ENCODE measurements around the gene VCPKMT.

VCPKMT gene

GRCh38 chr14:50100805-50101204 is 15.6 kb downstream of the VCPKMT start:
- peaks cover 5% of the 10 kb centered on the region for H3K27me3 Mint-ChIP-seq (ENCODE audit: low read depth, poor library complexity)
- no peaks in the 10 kb centered on the region for H3K4me1 Mint-ChIP-seq
- no peak overlapping the region for H3K4me3 Mint-ChIP-seq
- no peak overlapping the region for H3K27ac Mint-ChIP-seq
- H3K9me3 Mint-ChIP-seq, result no peaks in the 10 kb centered on the region
- peaks cover 1% of the 10 kb centered on the region for H3K36me3 Mint-ChIP-seq (ENCODE audit: low read depth)
- TF ChIP-seq, protein P1, sequence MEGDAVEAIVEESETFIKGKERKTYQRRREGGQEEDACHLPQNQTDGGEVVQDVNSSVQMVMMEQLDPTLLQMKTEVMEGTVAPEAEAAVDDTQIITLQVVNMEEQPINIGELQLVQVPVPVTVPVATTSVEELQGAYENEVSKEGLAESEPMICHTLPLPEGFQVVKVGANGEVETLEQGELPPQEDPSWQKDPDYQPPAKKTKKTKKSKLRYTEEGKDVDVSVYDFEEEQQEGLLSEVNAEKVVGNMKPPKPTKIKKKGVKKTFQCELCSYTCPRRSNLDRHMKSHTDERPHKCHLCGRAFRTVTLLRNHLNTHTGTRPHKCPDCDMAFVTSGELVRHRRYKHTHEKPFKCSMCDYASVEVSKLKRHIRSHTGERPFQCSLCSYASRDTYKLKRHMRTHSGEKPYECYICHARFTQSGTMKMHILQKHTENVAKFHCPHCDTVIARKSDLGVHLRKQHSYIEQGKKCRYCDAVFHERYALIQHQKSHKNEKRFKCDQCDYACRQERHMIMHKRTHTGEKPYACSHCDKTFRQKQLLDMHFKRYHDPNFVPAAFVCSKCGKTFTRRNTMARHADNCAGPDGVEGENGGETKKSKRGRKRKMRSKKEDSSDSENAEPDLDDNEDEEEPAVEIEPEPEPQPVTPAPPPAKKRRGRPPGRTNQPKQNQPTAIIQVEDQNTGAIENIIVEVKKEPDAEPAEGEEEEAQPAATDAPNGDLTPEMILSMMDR (IDR thresholded peaks at IDR 0.05), result no peak
- no peak for DNase-seq

- DNase-seq, result no peak
- Mint-ChIP-seq H3K9me3 (no peaks in the 10 kb centered on the region), H3K27me3 (ENCODE audit: low read depth, poor library complexity) (peaks cover 6% of the 10 kb centered on the region), H3K4me3 (no peak overlapping the region), H3K36me3 (ENCODE audit: low read depth) (peaks cover 4% of the 10 kb centered on the region), H3K27ac (no peak overlapping the region), H3K4me1 (no peaks in the 10 kb centered on the region)
- TF ChIP-seq, protein P1 (IDR thresholded peaks at IDR 0.05), result no peak
These were observed 17.0 kb downstream of the VCPKMT start for GRCh38 chr14:50099335-50099734.

GRCh38 chr14:50095895-50096294 is 20.5 kb downstream of the VCPKMT start:
- H3K27ac Mint-ChIP-seq, result no peak overlapping the region
- DNase-seq, result no peak

DNA sequence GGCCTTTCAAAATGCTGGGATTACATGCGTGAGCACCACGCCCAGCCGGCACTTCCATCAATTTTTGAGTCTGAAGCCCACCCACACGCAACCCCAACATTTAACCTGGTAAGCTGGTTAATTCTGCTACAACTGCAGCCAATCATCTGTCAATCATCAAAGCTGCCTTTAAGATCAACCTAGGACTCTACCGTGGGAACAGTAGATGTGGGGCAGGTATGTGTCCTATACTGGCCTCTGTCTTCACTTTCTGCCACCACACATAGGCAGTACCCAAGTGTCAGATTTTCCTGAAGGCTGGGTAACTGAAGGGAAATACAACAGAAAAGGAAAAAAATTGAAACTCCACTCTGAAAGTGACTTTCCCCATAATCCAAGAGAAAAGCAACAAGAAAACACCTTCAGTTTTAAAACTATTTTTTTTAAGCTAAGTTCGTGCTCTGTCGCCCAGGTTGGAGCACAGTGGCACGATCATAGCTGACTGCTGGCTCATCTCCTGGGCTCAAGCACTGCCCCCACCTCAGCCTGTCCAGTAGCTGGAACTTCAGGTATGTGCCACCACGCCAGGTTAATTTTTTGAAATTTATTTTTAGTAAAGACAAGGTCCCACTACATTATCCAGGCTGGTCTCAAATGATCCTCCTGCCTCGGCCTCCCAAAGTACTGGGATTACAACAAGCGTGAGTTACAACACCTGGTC is 22.2 kb downstream of the VCPKMT start:
- Mint-ChIP-seq H3K27me3 (ENCODE audit: low read depth, poor library complexity) (peaks cover 9% of the 10 kb centered on the region), H3K36me3 (ENCODE audit: low read depth) (peaks cover 4% of the 10 kb centered on the region), H3K9me3 (no peaks in the 10 kb centered on the region), H3K4me3 (no peak overlapping the region), H3K4me1 (peaks cover 9% of the 10 kb centered on the region), H3K27ac (peak overlapping the region; percentile 33)
- no peak for DNase-seq
- TF ChIP-seq, protein P1 (IDR thresholded peaks at IDR 0.05), result no peak

More at GRCh38 chr14:50095895-50096294, 20.5 kb downstream of the VCPKMT start:
- Mint-ChIP-seq H3K36me3 (ENCODE audit: low read depth) (peaks cover 4% of the 10 kb centered on the region), H3K27me3 (ENCODE audit: low read depth, poor library complexity) (peaks cover 6% of the 10 kb centered on the region), H3K4me3 (no peak overlapping the region), H3K9me3 (no peaks in the 10 kb centered on the region), H3K4me1 (peaks cover 9% of the 10 kb centered on the region)
- TF ChIP-seq, protein P1 (IDR thresholded peaks at IDR 0.05), result no peak

DNA sequence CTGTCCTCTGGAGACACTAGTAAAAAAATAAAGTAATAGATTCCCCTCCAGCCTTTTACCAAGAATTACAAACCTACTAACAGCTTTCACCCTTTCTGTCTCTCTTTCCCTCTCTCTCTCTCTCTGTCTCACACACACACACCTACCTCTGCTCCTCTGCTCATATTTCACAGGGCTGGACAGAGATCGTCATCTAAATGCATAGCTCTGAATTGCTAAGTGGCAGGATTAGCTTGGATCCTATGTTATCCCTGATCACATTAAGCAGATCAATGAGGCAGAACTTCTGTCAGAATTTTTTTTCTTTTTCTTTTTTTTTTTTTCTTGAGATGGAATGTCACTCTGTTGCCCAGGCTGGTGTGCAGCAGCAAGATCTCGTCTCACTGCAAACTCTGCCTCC is 22.9 kb downstream of the VCPKMT start:
- H3K4me3 Mint-ChIP-seq, result no peak overlapping the region
- peak overlapping the region; percentile 49 for H3K27ac Mint-ChIP-seq
- H3K27me3 Mint-ChIP-seq (ENCODE audit: low read depth, poor library complexity), result peaks cover 9% of the 10 kb centered on the region
- H3K4me1 Mint-ChIP-seq, result peaks cover 9% of the 10 kb centered on the region
- H3K36me3 Mint-ChIP-seq (ENCODE audit: low read depth), result peaks cover 4% of the 10 kb centered on the region
- TF ChIP-seq, protein P1 (IDR thresholded peaks at IDR 0.05), result no peak
- DNase-seq, result no peak
- no peaks in the 10 kb centered on the region for H3K9me3 Mint-ChIP-seq

DNA sequence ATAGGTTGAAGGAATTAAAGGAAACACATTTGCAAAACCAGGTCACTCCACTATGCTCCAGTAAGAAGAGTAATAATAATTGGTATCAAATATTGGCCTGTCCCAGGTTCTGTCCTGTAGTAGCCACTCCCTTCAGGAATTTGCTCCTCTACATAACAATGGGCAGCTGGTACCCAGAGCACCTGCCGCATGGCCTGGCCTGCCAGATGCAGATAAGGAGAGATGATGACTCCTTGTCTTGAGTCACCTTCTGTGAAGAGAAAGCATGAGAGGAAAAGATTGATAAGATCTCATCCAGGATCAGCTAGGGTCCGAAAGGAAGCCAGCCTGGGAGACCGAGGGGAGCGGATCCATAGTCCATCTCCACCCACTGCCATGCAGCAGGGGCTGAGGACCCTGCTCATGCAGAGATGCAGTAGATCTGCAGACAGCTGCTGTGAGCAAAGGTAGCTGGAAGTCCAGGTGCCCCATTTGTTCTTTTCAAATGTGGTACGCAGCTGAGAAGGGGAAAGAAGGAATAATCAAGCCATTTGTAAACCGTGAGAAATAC is 24.3 kb downstream of the VCPKMT start:
- Mint-ChIP-seq H3K36me3 (ENCODE audit: low read depth) (peaks cover 4% of the 10 kb centered on the region), H3K9me3 (no peaks in the 10 kb centered on the region), H3K27me3 (ENCODE audit: low read depth, poor library complexity) (peaks cover 9% of the 10 kb centered on the region), H3K4me3 (no peak overlapping the region), H3K27ac (peak overlapping the region; percentile 52), H3K4me1 (peaks cover 9% of the 10 kb centered on the region)
- DNase-seq, result no peak
- TF ChIP-seq, protein P1 (IDR thresholded peaks at IDR 0.05), result no peak
